Left cardiac atrium (tissue), 4 donors: ENCODE data around the gene GDF9. TPM values are rescaled to one million over a fixed set of nuclear protein-coding genes. Genes with fewer than 3 reads are reported as not detected.

Experiments
- ATAC-seq, 2 donors: fragments of 200-7000 bp; cut with Tn5 transposase; one replicate each; pipeline ENCODE4 v1.9.1; 2020; ENCODE audit warnings: mild to moderate bottlenecking in 2 of 2, moderate library complexity in 2 of 2
- DNase-seq: peaks from one replicate; pipeline ENCODE4 v3.0.0-alpha.2; 2020
- intact Hi-C, 2 donors: fragments of 100-400 bp; cut with DNase I; formaldehyde crosslinking; loops; one replicate each; pipeline versions ENCODE4 v1.14.1 to v1.15.1; 2022 to 2023
- total RNA-seq, 2 donors: library from RNA; stranded (reverse); fragmentation: NEBNext Ultra II Directional; extraction: Animal tissue kit (Norgen Biotek cat#: 25700); gene quantifications; one replicate each; pipeline ENCODE4 v1.2.1, GENCODE V29; 2021
- donor health status: DM: no; HTN: yes; CAD: no.
- donor health status: DM: no; HTN: yes; CAD: no; lungs with severe emphysema.
- donor health status: DM: yes; HTN: yes; CAD: no.
- donor health status: Dilated cardiomyopathy.

The GDF9 gene
- total RNA-seq, 2 donors from 2014 or later: 0.65 TPM; not detected in 1

- no peak for ATAC-seq
- intact Hi-C loops: no loop called here
Measured at GRCh38 chr5:132840313-132840712, 26.0 kb downstream of the GDF9 start.

GRCh38 chr5:132839426-132840301 is 26.6 kb downstream of the GDF9 start:
- intact Hi-C loops: no loop called here
- ATAC-seq: peak in 1 of 2 donors; percentile 53

More at GRCh38 chr5:132840313-132840712, 26.0 kb downstream of the GDF9 start:
- no peak for DNase-seq

GRCh38 chr5:132838516-132839282 is 27.6 kb downstream of the GDF9 start:
- DNase-seq (no peak), ATAC-seq (no peak)
- intact Hi-C loops: no loop called here

More at GRCh38 chr5:132839426-132840301, 26.6 kb downstream of the GDF9 start:
- no peak for DNase-seq

DNA sequence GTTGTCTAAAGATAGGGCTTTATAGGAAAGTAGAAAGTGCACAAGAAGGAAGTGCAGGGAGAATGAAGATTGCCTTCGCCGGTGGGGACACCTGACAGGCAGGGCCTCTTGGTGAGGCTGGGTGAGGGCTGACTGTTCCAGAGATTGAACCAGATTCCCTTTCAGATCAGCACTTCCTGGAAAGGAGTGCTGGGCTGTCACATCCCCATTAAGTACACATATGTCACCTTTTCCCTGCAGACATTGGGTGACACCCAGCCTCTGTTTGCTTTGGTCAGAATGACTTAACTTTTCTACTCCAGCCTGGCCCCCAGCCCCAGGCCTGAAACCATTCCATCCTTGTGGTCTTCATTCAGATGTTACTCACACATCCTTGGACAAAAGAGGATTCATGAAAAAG is 28.4 kb downstream of the GDF9 start:
- ATAC-seq (no peak), DNase-seq (no peak)
- intact Hi-C loops: no loop called here

DNA sequence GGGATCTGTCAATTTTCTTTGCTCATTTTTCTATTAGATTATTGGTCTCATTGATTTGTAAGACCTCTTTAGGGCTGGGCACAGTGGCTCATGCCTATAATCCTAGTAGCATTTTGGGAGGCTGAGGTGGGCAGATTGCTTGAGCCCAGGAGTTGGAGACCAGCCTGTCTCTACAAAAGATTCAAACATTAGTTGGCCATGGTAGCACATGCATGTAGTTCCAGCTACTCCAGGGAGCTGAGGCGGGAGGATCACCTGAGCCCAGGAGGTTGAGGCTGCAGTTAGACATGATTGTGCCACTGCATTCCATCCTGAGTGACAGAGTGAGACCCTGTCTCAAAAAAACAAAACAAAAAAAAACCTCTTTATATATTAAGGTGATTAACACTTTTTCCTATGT is 29.4 kb downstream of the GDF9 start:
- ATAC-seq: no peak
- no peak for DNase-seq
- intact Hi-C loops: no loop called here

GRCh38 chr5:132834057-132834456 is 32.2 kb downstream of the GDF9 start:
- intact Hi-C loops: loop anchor here in 1 of 2 donors (5.0 kb wide), 1 partner anchor 43 kb away; no protein-coding TSS in a partner anchor
- ATAC-seq (no peak), DNase-seq (no peak)

DNA sequence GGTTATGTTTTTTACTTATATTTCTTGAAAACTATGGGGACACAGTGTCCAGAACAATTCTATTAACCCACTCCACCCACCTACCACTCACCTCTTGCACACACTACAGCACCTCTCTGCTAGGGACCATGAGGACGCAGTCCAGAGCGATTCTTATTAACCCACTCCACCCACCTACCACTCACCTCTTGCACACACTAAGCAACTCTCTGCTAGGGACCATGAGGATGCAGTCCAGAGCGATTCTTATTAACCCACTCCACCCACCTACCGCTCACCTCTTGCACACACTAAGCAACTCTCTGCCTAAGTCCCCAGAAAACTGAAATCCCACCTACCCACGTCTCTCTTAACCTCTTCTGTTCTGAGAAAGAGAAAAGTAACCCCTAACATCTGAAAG is 33.7 kb downstream of the GDF9 start:
- ATAC-seq (no peak), DNase-seq (no peak)
- intact Hi-C loops: loop anchor here in 1 of 2 donors (5.0 kb wide), 1 partner anchor 45 kb away; no protein-coding TSS in a partner anchor

- intact Hi-C loops: loop anchor here (2.0 to 5.0 kb wide), 2 partner anchors 46 to 52 kb away; no protein-coding TSS in a partner anchor
- DNase-seq: no peak
- ATAC-seq: no peak
Measured at GRCh38 chr5:132831095-132831860, 35.0 kb downstream of the GDF9 start.

DNA sequence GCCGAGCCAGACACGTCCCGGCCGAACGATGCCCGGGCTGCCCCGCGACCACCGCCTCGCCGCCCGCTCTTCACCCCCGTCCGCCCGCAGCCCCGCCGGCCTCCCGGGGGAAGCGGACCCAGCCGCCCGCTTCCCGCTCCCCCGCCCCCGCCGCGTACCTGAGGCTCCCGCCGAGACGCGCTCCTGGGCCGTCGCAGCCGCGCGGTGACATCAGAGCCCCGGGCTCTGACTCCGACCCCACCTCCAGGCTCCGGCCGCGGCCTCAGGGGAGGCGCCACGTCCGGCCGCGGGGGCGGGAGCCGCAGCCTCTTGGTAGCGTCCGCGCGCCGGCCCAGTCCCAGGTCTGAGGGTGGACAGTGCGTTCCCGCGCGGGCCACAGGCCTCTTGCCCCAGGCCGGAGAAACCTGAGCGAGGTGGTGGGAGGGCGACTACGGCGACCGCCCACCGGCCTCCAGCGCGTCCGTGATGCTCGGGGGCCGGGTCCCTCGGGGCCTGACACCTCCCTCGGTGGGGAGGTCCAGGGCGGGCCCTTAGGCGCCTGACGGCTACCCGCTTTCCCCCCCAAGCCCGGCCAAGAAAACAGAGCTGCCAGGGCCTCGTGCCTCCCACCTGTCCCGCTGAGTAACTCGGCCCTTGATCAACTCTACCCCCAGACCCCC is 35.7 kb downstream of the GDF9 start, which contains the start of gene SHROOM1:
Gene SHROOM1, minus strand, starts transcription at position 212 of the 659 bp plus-strand sequence. CDS start 4,507 bp downstream, outside the sequence.
- DNase-seq: peak; percentile 79
- ATAC-seq: peak; percentile 76 to 81
- intact Hi-C loops: loop anchor here (2.0 to 5.0 kb wide), 2 partner anchors 47 to 52 kb away; no protein-coding TSS in a partner anchor

DNA sequence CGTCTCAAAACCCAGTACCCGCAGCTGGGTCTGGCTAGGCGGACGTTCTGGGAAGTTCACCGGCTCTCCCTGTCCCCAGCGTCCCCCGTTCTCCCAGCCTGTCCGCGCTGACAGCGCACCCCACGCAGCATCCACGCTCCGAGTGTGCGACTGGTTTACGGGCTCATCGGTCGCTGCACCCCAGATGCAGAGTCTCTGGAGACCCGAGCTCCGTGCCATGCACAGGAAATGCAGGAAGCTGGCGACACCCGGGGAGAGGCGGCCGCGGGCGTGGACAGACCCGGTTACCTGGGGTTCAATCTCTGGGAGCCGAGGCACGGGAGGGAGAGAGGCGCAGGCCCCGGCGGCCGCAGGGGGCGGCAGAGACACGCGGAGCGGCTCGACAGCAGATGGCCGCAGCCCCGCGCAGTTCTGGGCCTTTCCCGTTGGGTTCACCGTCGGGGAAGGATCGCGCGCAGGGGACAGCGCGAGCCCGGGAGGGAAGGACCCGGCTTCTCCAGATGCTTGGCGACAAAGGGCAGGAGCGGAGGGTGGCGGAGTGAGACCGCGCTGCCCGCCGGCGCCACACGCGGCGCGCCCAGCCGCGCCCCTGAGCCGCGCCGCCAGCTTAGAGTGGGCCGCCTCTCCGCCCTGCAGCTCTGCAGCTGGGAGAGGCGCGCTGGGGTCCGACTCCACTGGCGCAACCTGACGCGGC is 36.4 kb downstream of the GDF9 start:
- peak; percentile 84 for DNase-seq
- intact Hi-C loops: loop anchor here (2.0 to 10.0 kb wide), 3 partner anchors 47 to 455 kb away; no protein-coding TSS in a partner anchor
- peak; percentile 90 to 94 for ATAC-seq

GRCh38 chr5:132828846-132829494 is 37.3 kb downstream of the GDF9 start:
- no peak for ATAC-seq
- DNase-seq: no peak
- intact Hi-C loops: loop anchor here in 1 of 2 donors (10.0 kb wide), 1 partner anchor 454 kb away; no protein-coding TSS in a partner anchor

DNA sequence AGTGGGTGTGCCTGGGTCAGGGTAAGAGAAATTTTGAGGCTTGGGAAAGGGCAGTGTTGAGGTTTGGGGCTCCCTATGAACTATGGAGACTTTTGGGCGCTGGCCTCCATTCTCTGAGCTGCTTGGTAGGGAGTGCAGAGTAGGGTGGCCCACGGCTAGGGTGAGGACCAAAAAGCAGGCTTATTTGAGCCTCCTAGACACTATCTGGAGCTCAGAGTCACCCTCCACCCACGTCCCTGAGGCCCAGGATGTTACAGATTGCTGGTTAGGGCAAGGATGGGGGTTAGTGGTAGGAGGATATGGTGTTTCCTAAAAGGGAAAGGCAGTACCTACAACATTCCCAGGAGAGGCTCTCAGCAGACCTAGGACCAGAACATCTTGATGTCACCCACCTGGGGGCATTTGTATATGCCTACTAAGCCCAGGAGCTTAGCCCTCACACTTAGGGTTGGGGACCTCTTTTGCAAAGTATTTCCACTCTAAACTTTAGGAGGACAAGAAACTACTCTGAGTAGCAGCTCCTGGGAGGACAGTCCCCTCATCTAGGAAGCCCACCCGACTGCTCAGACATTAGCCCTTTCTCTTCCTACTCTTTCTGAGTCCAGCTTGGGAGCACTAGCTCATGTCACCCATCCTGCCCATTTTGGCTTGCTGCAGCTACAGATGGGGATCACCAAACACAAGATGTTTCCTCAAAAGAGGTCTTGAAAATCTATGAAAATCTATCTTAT is 38.2 kb downstream of the GDF9 start:
- ATAC-seq (no peak), DNase-seq (no peak)
- intact Hi-C loops: loop anchor here in 1 of 2 donors (10.0 kb wide), 1 partner anchor 453 kb away; no protein-coding TSS in a partner anchor

DNA sequence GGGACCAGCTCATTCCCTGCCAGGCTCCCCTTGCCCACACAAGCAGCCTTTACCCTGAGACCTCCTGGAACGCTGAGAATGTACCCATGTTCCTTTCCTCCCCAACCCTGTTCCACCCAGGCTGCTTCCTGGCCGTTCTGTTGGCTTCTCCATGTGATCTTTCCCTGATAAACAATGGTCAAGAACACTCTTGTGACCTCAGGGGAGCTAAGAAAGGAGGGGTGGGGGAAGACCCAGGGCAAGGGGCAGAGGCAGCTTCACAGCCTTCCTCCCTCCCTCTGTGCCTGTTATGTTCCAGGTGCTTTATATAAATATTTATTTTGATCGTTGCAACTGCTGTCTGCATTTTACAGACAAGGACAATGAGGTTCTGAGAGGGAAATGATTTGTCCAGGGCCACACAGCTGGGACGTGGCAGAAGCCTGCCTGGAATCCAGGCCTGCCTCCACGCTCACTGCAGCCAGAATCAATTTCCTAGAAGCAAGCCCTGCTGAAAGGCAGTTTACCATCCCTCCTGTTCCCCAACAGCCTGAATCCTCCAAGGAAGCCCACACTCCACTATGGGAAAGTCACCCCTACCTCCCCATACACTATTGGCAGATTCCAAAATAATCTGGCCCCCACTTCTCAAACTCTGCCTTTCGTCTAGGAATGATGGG is 39.7 kb downstream of the GDF9 start:
- ATAC-seq (no peak), DNase-seq (no peak)
- intact Hi-C loops: loop anchor here in 1 of 2 donors (10.0 kb wide), 1 partner anchor 452 kb away; no protein-coding TSS in a partner anchor

DNA sequence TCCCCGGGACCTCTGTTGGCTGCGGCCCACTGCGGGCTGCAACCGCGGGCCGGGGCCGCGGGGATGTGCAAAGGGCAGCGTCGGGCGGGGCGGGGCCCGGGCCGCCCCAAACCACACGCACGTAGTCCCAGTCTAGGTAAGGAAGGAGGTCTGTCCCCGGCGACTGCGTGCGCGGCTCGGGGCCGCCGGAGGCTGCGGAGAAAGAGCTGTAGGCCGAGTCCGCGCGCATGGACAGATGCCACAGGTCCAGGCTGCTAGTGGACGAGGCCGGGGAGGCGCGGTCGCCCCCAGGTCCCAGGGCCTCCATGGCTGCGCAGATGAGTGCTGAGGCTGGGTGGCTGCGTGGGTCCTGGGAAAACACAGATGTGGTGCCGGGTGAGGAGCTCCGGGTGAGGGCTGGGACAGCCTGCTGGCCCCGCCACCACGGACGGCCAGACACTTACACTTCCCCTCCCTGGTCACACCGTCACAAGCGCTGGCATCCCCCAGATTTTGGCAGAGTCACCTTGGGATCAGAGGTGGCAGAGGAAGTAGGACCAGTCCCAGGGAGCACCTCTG is 40.4 kb downstream of the GDF9 start:
- intact Hi-C loops: loop anchor here in 1 of 2 donors (10.0 kb wide), 1 partner anchor 451 kb away; no protein-coding TSS in a partner anchor
- no peak for DNase-seq
- no peak for ATAC-seq
